Non-pigmented ciliary epithelial cell (primary cell): ENCODE data around the gene DAPK1.
A peak's percentile ranks its signal among the peaks of the same experiment; 100 is the strongest.

Experiments used
- DNase-seq: peaks from one replicate; pipeline ENCODE4 v3.0.0-alpha.2; 2010; ENCODE audit warnings: low read depth

The DAPK1 gene

DNA sequence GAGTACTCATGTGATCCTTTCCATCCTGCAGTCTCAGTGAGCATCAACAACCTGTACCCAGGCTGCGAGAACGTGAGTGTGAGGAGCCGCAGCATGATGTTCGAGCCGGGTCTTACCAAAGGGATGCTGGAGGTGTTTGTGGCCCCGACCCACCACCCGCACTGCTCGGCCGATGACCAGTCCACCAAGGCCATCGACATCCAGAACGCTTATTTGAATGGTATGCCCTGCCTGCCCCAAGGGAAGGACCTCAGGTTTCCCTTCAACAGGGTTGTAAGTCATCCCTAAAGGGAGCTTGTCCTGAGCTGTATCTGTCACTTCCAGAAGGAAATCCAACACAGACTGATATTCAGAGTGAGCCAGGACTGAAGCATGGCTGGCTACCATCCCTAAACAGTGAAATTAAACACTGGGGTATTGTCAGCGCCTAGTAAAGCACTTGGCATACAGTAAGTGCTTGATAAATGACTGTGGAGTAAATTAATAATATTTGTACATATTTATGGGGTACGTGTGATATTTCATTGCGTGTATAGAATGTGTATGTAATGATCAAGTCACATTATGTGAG lies 188.9 kb downstream of the DAPK1 start:
- DNase-seq = no peak

DNA sequence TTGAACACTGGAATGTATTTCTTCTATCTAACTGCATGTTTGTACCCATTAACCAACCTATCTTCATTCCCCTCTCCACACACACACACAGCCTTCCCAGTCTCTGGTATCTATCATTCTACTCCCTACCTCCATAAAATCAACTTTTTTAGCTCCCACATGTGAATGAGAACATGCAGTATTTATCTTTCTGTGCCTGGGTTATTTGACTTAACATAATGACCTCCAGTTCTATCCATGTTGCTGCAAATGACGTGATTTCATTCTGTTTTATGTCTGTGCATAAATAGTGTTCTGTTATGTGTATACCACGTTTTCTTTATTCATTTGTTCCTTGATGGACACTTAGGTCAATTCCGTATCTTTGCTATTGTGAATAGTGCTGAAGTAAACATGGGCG lies 189.5 kb downstream of the DAPK1 start:
- no peak for DNase-seq

DNA sequence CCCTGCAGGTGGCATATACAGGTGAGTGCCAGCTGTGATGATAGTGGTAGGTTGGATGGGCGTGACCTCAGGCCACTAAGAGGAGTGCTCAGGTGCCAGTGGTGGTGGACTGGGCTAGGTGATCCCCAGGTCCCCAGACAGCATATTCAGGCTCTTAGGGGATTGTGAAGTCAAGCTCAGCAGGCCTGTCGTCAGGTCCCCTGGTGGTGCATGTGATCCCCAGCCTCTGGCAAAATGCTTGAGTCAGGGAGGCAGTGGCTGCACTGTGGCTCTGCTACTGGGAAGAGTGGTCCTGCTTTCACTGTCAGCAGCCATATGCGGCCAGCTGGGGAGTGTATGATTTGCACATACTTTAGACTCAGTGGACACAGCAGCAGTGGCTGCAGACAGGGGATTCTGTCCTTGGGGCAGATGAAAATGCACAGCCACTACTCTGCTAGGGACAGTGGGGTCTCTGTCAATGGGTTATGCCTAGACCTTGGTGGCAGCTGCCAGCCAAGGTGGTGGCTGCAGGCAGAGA lies 196.6 kb downstream of the DAPK1 start:
- DNase-seq = no peak

DNA sequence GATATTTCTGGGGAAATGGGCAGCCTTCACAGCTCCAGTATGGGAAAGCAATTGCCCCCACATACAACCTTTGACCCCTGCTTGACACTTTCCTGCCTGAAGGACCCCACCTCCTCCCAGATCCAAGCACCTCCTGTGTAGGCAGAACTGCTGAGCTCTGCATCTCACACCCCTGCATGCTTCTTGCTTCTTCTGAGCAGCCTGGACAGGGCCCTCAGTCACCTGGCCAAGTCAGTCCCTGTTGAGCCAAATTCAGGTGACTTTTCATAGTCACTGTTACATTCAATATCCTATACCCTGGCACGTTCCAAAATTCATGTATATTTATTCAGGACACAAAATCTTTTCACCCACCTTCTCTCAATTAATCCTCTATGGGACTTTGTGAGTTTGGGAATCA lies 197.9 kb downstream of the DAPK1 start:
- DNase-seq = no peak

DNA sequence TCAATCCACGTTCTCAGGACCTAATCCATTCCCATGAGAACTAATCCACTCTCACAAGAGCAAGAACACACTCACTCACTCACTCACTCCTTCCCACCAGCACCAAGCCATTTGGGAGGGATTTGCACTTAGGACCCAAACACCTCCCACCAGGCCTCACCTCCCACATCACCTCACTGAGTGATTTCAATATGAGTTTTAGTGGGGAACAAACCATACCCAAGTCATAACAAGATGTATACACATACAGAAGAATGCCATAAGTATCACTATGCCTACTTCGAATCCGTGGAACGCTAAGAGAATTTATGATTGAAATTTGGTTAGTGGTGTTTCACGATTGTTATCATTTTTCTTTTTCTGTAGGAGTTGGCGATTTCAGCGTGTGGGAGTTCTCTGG lies 199.0 kb downstream of the DAPK1 start:
- DNase-seq = no peak

DNA sequence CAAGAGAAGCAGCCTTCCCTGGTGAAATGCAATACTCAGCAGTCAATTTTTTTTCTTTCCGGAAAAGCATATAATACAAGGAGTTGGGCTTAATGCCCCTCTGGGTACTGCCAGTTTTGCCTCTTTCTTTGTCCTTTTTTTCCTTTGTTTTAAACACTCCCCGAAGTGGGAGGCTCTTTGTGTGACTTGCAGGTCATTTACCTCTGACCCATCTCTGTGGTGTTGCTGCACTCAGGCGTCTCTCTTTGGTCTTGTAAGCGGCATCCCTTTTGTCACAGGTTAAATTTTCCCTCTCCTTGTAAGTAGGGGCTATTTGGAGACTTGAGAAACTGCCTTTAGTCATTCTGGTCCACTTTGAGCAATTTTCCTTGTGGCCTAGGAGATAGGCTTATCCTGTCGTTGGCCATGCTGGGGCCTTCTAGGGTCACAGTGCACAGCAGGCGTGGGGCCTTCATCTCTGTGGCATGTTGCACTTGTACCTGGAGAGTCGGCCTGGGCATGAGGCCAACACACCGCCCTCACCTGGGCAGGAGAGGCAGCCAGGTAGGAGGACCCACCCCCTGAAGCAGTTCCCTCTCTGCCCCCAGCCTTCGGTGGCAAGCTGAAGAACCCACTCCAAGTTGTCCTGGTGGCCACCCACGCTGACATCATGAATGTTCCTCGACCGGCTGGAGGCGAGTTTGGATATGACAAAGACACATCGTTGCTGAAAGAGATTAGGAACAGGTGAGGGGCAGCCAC lies 200.6 kb downstream of the DAPK1 start:
- no peak for DNase-seq

DNA sequence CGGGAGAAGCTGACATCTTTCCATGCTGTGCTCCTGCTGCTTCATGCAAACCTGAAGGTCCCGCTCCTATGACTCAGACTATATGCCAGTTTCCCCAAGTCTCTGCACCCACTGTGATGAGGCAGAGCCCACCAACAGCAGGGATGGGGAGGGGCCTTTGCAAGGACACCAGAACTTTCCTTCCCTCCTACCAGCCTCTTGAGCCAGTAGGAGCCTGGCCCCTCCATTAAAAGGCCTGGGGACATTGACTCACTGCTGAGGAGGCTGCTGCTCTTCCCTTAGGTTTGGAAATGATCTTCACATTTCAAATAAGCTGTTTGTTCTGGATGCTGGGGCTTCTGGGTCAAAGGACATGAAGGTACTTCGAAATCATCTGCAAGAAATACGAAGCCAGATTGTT lies 202.2 kb downstream of the DAPK1 start:
- no peak for DNase-seq

DNA sequence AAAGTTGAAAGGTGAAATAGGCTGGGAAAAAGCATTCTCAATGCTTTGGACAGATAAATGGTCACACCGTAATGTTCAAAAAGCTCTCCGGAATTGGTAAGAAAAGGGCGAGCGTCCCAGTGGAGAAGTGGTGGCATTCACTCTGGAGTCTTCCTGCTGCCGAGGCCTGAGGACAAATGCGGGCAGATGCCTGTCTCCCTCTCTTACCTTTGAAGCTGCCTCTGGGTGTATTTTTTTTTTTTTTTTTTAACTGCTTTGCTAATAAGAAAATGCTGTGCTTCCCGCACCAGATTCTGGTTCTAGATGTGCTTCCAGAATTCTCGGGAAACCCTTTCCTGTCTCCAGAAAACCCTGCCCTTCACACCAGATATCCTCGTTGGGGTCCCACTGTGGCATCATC lies 203.8 kb downstream of the DAPK1 start:
- DNase-seq = no peak

DNA sequence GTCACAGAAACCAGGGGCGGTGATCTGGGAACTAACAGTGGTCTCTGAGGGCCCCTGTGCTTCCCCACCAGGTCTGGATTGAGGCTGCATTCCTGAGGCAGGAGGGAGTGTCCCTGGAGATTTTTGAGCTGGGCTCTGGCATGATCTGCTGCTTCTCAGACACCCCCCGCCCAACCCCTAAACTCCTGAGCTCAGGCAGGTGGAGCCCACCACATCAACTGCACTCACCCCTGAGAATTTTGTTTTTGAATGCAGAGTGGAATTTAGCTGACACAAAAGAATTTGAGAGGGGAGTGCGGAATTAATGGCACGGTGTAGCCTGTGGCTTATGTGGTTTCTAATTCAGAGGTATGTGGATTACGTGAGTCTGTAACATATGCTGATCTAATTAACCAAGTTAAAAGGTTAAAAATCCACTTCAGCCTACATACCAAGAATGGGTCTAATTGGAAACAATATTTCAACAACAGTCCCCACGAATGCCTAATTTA lies 204.3 kb downstream of the DAPK1 start:
- no peak for DNase-seq

DNA sequence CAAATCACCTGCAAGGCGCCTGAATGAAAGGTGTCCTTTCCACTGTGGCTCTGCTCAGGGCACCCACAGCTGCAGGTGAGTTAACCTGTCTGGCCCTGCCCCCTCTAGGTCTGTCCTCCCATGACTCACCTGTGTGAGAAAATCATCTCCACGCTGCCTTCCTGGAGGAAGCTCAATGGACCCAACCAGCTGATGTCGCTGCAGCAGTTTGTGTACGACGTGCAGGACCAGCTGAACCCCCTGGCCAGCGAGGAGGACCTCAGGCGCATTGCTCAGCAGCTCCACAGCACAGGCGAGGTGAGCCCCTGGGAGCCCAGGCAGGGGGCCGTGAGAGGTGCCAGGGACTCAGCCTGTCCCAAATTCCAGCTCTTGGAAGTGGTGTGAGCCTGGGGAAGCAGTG lies 205.3 kb downstream of the DAPK1 start:
- no peak for DNase-seq

DNA sequence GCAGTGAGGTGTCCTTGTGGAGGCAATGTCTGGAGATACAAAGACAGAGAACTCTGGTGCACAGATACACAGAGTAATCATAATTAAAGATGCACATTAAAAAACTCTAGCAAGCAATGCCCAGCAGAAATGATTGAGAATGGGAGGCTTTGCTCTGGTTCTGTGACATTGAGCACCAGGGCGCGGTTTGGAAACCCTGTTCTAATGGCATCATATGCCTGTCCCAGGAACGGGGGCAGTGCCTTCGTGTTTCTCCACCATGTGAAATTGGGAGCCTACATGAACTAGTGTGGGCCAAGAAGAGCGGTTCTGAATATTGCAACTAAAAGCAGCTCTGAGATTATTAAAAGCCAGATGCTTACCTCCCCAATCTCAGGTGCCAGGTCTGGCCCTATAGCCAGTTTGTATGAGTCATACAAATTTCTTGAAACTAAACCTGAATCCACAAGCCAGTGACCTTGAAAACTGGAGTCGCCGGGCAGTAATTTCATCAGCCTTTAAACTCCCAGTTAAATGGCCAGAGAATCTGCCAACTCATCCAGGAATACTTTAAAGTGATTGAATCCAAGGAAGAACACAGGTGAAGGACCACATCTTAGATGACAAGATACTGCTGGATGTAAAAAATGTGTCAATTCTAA lies 206.1 kb downstream of the DAPK1 start:
- no peak for DNase-seq

DNA sequence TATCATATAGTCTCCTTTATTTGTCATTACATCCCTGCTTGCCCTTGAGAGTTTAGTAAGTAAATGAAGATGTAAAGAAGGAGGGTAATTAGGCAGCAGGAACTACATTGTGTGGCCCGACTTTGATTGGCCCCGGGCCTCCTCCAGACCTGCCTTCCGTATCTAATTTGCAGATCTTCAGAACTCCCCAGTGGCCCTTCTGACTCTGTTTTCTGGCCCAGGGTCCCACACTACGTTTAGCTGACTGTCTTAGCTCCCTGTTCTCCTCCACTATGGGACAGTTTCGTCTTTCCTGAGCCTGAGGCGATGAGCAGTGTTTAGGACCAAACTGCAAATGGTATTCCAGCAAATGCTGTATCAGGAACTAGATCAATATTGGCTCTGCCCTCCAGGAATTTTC lies 206.7 kb downstream of the DAPK1 start:
- DNase-seq = no peak

DNA sequence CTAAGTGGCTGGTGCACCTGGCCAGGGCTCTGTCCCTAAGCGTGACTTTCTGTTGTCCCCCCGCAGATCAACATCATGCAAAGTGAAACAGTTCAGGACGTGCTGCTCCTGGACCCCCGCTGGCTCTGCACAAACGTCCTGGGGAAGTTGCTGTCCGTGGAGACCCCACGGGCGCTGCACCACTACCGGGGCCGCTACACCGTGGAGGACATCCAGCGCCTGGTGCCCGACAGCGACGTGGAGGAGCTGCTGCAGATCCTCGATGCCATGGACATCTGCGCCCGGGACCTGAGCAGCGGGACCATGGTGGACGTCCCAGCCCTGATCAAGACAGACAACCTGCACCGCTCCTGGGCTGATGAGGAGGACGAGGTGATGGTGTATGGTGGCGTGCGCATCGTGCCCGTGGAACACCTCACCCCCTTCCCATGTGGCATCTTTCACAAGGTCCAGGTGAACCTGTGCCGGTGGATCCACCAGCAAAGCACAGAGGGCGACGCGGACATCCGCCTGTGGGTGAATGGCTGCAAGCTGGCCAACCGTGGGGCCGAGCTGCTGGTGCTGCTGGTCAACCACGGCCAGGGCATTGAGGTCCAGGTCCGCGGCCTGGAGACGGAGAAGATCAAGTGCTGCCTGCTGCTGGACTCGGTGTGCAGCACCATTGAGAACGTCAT lies 208.5 kb downstream of the DAPK1 start:
- DNase-seq = no peak

DNA sequence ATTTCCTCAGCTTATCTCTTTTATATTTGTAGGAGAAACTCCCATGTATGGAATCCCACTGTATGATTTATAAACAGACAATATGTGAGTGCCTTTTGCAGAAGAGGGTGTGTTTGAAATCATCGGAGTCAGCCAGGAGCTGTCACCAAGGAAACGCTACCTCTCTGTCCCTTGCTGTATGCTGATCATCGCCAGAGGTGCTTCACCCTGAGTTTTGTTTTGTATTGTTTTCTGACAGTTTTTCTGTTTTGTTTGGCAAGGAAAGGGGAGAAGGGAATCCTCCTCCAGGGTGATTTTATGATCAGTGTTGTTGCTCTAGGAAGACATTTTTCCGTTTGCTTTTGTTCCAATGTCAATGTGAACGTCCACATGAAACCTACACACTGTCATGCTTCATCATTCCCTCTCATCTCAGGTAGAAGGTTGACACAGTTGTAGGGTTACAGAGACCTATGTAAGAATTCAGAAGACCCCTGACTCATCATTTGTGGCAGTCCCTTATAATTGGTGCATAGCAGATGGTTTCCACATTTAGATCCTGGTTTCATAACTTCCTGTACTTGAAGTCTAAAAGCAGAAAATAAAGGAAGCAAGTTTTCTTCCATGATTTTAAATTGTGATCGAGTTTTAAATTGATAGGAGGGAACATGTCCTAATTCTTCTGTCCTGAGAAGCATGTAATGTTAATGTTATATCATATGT lies 210.3 kb downstream of the DAPK1 start:
- no peak for DNase-seq

DNA sequence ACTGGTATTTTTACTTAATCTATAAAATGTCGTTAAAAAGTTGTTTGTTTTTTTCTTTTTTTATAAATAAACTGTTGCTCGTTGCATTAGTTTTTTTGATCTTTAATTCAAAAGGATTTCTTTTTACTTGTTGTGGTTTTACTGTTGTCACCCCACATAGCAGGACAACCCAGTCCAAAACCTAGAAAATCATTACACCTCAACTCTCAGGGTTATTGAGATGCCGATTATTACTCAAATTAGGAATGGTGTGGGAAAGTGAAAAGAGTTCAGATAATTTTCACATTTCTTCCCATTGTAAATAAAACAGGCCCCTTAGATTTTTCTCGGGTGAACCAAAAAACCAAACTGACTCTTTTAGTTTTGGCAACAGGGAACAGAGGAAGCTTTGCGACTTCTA lies 210.9 kb downstream of the DAPK1 start:
- DNase-seq = no peak

DNA sequence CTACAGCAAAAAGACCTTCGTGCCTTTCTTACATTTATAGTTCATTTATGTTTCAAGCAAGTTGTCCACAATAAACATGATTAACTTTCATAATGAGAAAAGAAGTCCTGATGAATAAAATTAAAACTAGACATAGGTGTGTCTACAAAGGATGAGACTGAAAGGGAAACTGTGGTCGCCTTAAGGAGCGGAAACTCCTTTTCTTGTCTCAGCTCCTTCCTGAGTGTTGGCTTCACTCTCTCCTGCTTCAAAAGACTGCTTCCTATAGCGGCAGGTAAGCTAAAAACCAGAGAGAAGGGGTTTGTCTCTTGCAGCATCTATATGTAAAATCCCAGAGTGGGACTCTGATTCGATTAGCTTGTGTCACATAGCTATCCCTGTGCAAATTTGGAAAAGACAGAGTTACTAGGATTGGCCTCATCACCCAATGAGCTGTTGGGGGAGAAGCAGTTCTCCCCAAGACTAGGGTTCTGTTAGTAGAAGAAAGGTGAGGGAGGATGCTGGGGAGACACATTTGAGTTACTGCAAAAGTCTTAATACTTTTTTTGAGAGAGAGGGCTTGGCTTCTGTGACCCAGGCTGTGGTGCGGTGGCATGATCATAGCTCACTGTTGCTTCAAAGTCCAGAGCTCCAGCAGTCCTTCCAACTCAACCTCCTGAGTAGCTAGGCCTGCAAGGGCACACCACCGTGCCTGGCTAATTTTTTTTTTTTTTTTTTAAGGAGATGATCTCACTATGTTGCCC lies 211.5 kb downstream of the DAPK1 start:
- DNase-seq = no peak

DNA sequence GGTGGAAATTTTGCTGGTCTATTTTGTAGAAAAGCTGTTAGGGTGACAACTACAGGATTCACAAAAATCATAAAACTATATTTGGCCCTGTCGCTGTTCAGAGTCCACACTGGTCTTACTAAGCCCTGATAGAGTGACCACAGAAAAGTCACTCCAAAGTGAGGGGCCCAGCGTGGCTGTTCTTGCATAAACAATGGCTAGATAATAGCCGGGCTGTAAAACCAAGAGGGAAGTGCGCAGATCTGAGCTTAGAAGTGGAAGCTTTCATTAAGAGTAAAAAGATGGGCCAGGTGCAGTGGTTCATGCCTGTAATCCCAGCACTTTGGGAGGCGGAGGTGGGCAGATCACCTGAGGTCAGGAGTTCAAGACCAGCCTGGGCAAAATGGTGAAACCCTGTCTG lies 212.8 kb downstream of the DAPK1 start:
- DNase-seq = no peak

DNA sequence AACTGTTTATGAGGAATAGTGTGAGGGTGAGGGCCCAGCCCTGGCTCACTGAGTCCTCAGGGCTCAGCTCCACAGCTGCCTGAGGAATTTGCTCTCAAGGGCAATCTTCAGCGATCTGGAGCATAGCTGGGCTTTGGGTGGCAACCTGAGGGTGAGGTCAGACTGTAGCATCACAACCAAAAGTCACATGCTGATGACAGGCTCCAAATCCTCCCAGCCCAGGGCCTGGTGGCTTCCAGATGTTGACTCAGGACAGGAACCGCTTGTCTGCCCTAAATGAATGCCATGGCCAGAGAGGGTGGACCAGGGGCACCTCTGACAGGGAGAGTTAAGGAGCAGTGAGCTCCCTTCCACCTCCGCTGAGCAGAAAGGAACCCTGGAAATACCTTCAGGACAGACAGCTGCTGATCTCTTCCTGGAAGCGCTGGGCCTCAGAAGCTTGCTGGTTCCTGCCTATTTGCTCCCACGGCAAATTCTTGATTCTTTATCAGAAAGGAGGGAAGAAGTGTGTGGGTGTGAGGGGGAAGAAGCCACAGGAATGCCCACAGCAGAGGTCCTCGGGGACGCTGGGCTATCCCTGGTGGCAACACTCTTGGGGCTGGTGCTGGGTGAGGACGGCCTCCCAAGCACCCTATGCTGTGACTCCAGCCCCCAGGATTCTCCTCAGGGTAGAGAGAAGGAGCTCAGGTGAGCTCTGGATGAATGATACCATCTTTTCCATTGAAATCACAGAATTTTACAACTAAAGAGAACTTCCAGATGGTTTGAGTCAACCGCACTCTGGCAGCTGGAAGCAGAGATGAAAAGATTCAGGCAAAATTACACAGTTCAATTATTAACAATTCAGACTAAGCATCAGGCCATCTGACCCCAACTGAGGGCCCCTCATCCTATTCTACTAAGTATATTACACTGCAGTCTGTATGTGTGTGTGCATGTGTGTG lies 214.5 kb downstream of the DAPK1 start:
- DNase-seq = peak; percentile 40

DNA sequence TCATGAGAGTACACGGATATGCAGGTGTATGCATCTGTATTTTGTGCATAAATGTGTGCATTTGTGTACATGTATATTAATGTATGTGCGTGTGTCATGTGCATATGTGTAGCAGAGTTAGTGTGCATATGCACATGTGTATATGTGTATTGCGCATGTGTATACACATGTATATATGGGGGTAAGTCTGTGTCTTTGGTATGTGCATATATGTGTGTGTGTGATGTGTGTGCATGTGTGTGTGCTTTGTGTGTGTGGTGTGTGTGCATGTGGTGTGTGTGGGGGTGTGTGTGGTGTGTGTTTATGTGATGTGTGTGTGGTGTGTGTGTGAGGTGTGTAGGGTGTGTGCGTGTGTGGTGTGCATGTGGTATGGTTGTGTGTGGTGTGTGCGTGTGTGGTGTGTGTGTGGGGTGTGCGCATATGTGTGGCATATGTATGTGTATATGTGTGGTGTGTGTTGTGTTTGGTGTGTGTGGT lies 215.2 kb downstream of the DAPK1 start:
- no peak for DNase-seq
